ENCODE data around the gene KLK12. TPM values are rescaled to one million over a fixed set of nuclear protein-coding genes. Genes with fewer than 3 reads are reported as not detected.

KLK12 gene
- total and polyA plus RNA-seq, 2 of the 13 experiments (the other 11 are each of a cell fraction or from before 2014, with no cell fraction given): not detected

DNA sequence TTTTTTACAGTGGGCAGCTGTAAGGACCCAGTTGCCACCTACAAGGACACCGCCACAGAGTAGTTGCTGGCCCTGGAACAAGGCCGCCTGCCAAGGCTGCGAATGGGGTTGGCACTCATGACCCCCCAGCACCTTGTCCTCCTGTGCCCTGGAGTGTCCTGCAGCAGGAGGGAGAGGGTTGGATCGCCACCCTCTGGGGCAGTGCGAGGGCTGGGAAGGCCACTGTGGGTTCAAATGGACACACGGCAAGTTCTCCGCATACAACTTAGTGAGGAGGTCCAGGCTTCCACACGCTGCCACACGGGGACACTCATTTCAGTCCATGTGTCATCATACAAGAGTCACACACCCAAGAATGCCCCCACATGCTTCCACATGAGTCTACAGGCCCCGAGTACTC is 34.4 kb downstream of the KLK12 start:
- no TSS peak for BruUV-seq (replicated peaks)
- no peak overlapping the region for H3K4me2 ChIP-seq (ENCODE audit: low read depth, low read length)
- ATAC-seq (no peak), DNase-seq (ENCODE audit: low spot score) (no peak), FAIRE-seq (no peak)
- H3K79me2 ChIP-seq (ENCODE audit: insufficient read depth, low read length): no peaks in the 10 kb centered on the region
- no peaks in the 10 kb centered on the region for H3K36me3 ChIP-seq (replicated peaks in 1 of 2; ENCODE audit: control insufficient read depth in 1 of 2, insufficient read depth in 2 of 2, low read length in 2 of 2)
- H3K4me3 ChIP-seq (replicated peaks in 1 of 3; ENCODE audit: insufficient read depth in 1 of 3, low read depth in 2 of 3, low read length in 3 of 3): no peak overlapping the region
- H2AFZ ChIP-seq (ENCODE audit: low read length): no peak overlapping the region
- POLR2A ChIA-PET: no interaction called here
- H3K9me3 ChIP-seq (ENCODE audit: low read length): no peaks in the 10 kb centered on the region
- TF ChIP-seq ARHGAP35 (CRISPR knock-in tag; IDR thresholded peaks at IDR 0.05; ENCODE audit: borderline replicate concordance): no peak
- CTCF ChIA-PET (ENCODE audit: low intra/inter-chr PET ratio, low total read pairs): no interaction called here
- no peaks in the 10 kb centered on the region for H3K4me1 ChIP-seq (ENCODE audit: insufficient read depth, low read length)
- no peak overlapping the region for H3K9ac ChIP-seq (ENCODE audit: insufficient read depth, low read depth, low read length)
- H3K27me3 ChIP-seq (ENCODE audit: control insufficient read depth in 1 of 2, insufficient read depth in 2 of 2, low read length in 2 of 2): peaks cover 3 to 11% of the 10 kb centered on the region in 2 experiments; a peak in 4 of 5 replicates
- intact Hi-C loops (cut with micrococcal nuclease; ENCODE audit: unreplicated experiment) (no loop called here), in situ Hi-C loops (cut with HindIII; ENCODE audit: extremely low pct_ligation_motif_present, low pct_unique_long_range_greater_than_20kb) (no loop called here)
- no peaks in the 10 kb centered on the region for H4K20me1 ChIP-seq (ENCODE audit: insufficient read depth, low read length)
- H3K27ac ChIP-seq (ENCODE audit: extremely low read length, insufficient read depth, low read length): no peak overlapping the region
- 64% methylated on average over 6 of the region's 10 CpGs for WGBS (ENCODE audit: low lambda C conversion rate)

DNA sequence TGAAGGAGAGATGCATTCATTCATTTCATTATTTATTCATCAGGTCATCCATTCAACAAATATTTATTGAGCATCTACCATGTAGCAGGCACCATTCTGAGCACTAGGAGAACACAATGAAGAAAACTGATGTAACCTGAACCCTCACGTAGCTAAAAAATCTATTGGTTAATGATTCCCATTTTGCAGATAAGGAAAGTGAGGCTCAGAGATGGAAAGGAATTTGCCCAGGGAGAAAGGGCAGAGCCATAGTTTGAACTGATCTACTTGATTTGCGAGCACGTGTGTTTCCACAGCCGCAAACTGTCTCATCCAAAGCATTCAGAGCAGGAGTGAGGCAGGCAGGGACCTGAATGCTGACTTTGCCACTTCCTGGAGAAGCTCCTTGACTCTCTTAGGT is 36.1 kb downstream of the KLK12 start:
- no peak for FAIRE-seq
- intact Hi-C loops (cut with micrococcal nuclease; ENCODE audit: unreplicated experiment) (no loop called here), in situ Hi-C loops (cut with HindIII; ENCODE audit: extremely low pct_ligation_motif_present, low pct_unique_long_range_greater_than_20kb) (no loop called here)
- 2% methylated on average over 4 of the region's 4 CpGs for WGBS (ENCODE audit: low lambda C conversion rate)
- no peak for ATAC-seq
- Histone ChIP-seq H3K27ac (ENCODE audit: extremely low read length, insufficient read depth, low read length) (no peak overlapping the region), H3K4me2 (ENCODE audit: low read depth, low read length) (no peak overlapping the region), H3K27me3 (ENCODE audit: control insufficient read depth in 1 of 2, insufficient read depth in 2 of 2, low read length in 2 of 2) (peaks cover 3 to 11% of the 10 kb centered on the region in 2 experiments; a peak in 4 of 5 replicates), H3K79me2 (ENCODE audit: insufficient read depth, low read length) (no peaks in the 10 kb centered on the region), H3K9ac (ENCODE audit: insufficient read depth, low read depth, low read length) (no peak overlapping the region), H3K9me3 (ENCODE audit: low read length) (no peaks in the 10 kb centered on the region), H3K36me3 (replicated peaks in 1 of 2; ENCODE audit: control insufficient read depth in 1 of 2, insufficient read depth in 2 of 2, low read length in 2 of 2) (no peaks in the 10 kb centered on the region), H4K20me1 (ENCODE audit: insufficient read depth, low read length) (no peaks in the 10 kb centered on the region), H3K4me3 (replicated peaks in 1 of 3; ENCODE audit: insufficient read depth in 1 of 3, low read depth in 2 of 3, low read length in 3 of 3) (no peak overlapping the region), H3K4me1 (ENCODE audit: insufficient read depth, low read length) (no peaks in the 10 kb centered on the region), H2AFZ (ENCODE audit: low read length) (no peak overlapping the region)
- ChIA-PET CTCF (ENCODE audit: low intra/inter-chr PET ratio, low total read pairs) (no interaction called here), POLR2A (no interaction called here)
- DNase-seq (ENCODE audit: low spot score): no peak
- TF ChIP-seq ZNF629 (CRISPR knock-in tag; conservative IDR thresholded peaks at IDR 0.05): peak; percentile 54; the same call in 1 of the 2 replicates
- TF ChIP-seq, protein P1, sequence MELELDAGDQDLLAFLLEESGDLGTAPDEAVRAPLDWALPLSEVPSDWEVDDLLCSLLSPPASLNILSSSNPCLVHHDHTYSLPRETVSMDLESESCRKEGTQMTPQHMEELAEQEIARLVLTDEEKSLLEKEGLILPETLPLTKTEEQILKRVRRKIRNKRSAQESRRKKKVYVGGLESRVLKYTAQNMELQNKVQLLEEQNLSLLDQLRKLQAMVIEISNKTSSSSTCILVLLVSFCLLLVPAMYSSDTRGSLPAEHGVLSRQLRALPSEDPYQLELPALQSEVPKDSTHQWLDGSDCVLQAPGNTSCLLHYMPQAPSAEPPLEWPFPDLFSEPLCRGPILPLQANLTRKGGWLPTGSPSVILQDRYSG (CRISPR knock-in tag; IDR thresholded peaks at IDR 0.05): no peak
- BruUV-seq (replicated peaks): no TSS peak

Data from HepG2 (cell line).